Stimulated activated CD8-positive, alpha-beta memory T cell treated with anti-CD3 and anti-CD28 coated beads, Interleukin-7, amount 100 ng/mL, for 4 hours (primary cell): Measurements from ENCODE around the gene TRAF3.
"Not testable (repeated sequence)": the region's sequence is repeated elsewhere in the genome, so short reads cannot be mapped to it uniquely, and the experiment has no call there.

Experiments used
- DNase-seq, 2 donors: peaks; one replicate each; pipeline ENCODE4 v3.0.0-alpha.2; 2020; ENCODE audit warnings: low read depth in 2 of 2

Gene TRAF3

GRCh38 chr14:102807013-102807406 is 29.8 kb downstream of the TRAF3 start:
- DNase-seq, result no peak

- no peak for DNase-seq
Observed at GRCh38 chr14:102809870-102810269, 32.6 kb downstream of the TRAF3 start.

- DNase-seq, result no peak
Observed at GRCh38 chr14:102810523-102810922, 33.3 kb downstream of the TRAF3 start.

GRCh38 chr14:102811254-102811963 is 34.2 kb downstream of the TRAF3 start:
- DNase-seq, result no peak

GRCh38 chr14:102811971-102812370 is 34.7 kb downstream of the TRAF3 start:
- no peak for DNase-seq

- no peak for DNase-seq
Observed at GRCh38 chr14:102813691-102814090, 36.4 kb downstream of the TRAF3 start.

- DNase-seq, result no peak
Observed at GRCh38 chr14:102817318-102817717, 40.1 kb downstream of the TRAF3 start.

GRCh38 chr14:102817942-102818940 is 41.0 kb downstream of the TRAF3 start:
- DNase-seq, result no peak

- peak in 1 of 2 donors; percentile 31 for DNase-seq
Observed at GRCh38 chr14:102819176-102819628, 42.0 kb downstream of the TRAF3 start.

GRCh38 chr14:102819747-102820330 is 42.6 kb downstream of the TRAF3 start:
- DNase-seq, result no peak

- DNase-seq, result no peak
Observed at GRCh38 chr14:102821252-102821651, 44.0 kb downstream of the TRAF3 start.

- DNase-seq, result no peak
Observed at GRCh38 chr14:102822311-102822863, 45.1 kb downstream of the TRAF3 start.

GRCh38 chr14:102822887-102823286 is 45.6 kb downstream of the TRAF3 start:
- not testable (repeated sequence) for DNase-seq

GRCh38 chr14:102823546-102823945 is 46.3 kb downstream of the TRAF3 start:
- no peak for DNase-seq

- no peak for DNase-seq
Observed at GRCh38 chr14:102824832-102825231, 47.6 kb downstream of the TRAF3 start.

GRCh38 chr14:102825307-102826095 is 48.3 kb downstream of the TRAF3 start:
- no peak for DNase-seq

- DNase-seq, result no peak
Observed at GRCh38 chr14:102826161-102826560, 48.9 kb downstream of the TRAF3 start.

- DNase-seq, result no peak
Observed at GRCh38 chr14:102826751-102827675, 49.8 kb downstream of the TRAF3 start.

- DNase-seq, result no peak
Observed at GRCh38 chr14:102827716-102828115, 50.5 kb downstream of the TRAF3 start.

GRCh38 chr14:102828151-102828550 is 50.9 kb downstream of the TRAF3 start:
- no peak for DNase-seq
